Measurements from ENCODE around the gene C5orf34.
"Not testable (repeated sequence)": the region's sequence is repeated elsewhere in the genome, so short reads cannot be mapped to it uniquely, and the experiment has no call there.

C5orf34 gene

GRCh38 chr5:43467100-43467499, 47.8 kb downstream of the C5orf34 start:
- DNase-seq (ENCODE audit: low read depth) = no peak
- no peak overlapping the region for H3K4me3 ChIP-seq (ENCODE audit: low read length)
- TF ChIP-seq CTCF (conservative IDR thresholded peaks at IDR 0.05; ENCODE audit: low read depth, low read length) = no peak

GRCh38 chr5:43465455-43465854, 49.5 kb downstream of the C5orf34 start:
- not testable (repeated sequence) for DNase-seq (ENCODE audit: low read depth); H3K4me3 ChIP-seq (ENCODE audit: low read length)

- no peak for DNase-seq (ENCODE audit: low read depth)
- H3K4me3 ChIP-seq (ENCODE audit: low read length) = no peak overlapping the region
- no peak for TF ChIP-seq CTCF (conservative IDR thresholded peaks at IDR 0.05; ENCODE audit: low read depth, low read length)
Observed at GRCh38 chr5:43461066-43461465, 53.9 kb downstream of the C5orf34 start.

GRCh38 chr5:43456556-43456955, 58.4 kb downstream of the C5orf34 start:
- TF ChIP-seq CTCF (conservative IDR thresholded peaks at IDR 0.05; ENCODE audit: low read depth, low read length) = no peak
- H3K4me3 ChIP-seq (ENCODE audit: low read length) = no peak overlapping the region
- no peak for DNase-seq (ENCODE audit: low read depth)

GRCh38 chr5:43441575-43441974, 73.4 kb downstream of the C5orf34 start:
- not testable (repeated sequence) for DNase-seq (ENCODE audit: low read depth)

GRCh38 chr5:43437062-43437660, 77.8 kb downstream of the C5orf34 start:
- H3K4me3 ChIP-seq (ENCODE audit: low read length) = no peak overlapping the region
- TF ChIP-seq CTCF (conservative IDR thresholded peaks at IDR 0.05; ENCODE audit: low read depth, low read length) = no peak
- DNase-seq (ENCODE audit: low read depth) = no peak

More at GRCh38 chr5:43441575-43441974, 73.4 kb downstream of the C5orf34 start:
- H3K4me3 ChIP-seq (ENCODE audit: low read length) = not testable (repeated sequence)
